Measurements from ENCODE around the gene OGA. TPM values are rescaled to one million over a fixed set of nuclear protein-coding genes. Genes with fewer than 3 reads are reported as not detected.

The OGA gene
- total and polyA plus RNA-seq, 9 of the 15 experiments (the other 6 are each of a cell fraction or from before 2014, with no cell fraction given) = 13.5 to 73.5 (median 59.5) TPM

GRCh38 chr10:101762736-101763135 is 55.5 kb downstream of the OGA start:
- intact Hi-C loops (cut with micrococcal nuclease) = no loop called here
- no TSS peak for BruUV-seq (replicated peaks)
- no peak overlapping the region for H3K9ac ChIP-seq (ENCODE audit: insufficient read depth in 1 of 2, low read depth in 2 of 2, low read length in 2 of 2)
- TF ChIP-seq ZBTB26 (CRISPR knock-in tag; IDR thresholded peaks at IDR 0.05) (no peak), GABPB2 (CRISPR knock-in tag; conservative IDR thresholded peaks at IDR 0.05) (no peak), SRSF3 (IDR thresholded peaks at IDR 0.05; ENCODE audit: insufficient read depth, low read length) (no peak), ZNF408 (CRISPR knock-in tag; IDR thresholded peaks at IDR 0.05; ENCODE audit: low read depth) (no peak), NFIX (CRISPR knock-in tag; IDR thresholded peaks at IDR 0.05; ENCODE audit: low read depth) (no peak), HES1 (IDR thresholded peaks at IDR 0.05; ENCODE audit: low read depth) (no peak), RFX5 (IDR thresholded peaks at IDR 0.05; ENCODE audit: low read depth, low read length) (no peak), MTF1 (CRISPR knock-in tag; IDR thresholded peaks at IDR 0.05; ENCODE audit: borderline replicate concordance) (no peak), BCOR (IDR thresholded peaks at IDR 0.05) (no peak), PHF21A (IDR thresholded peaks at IDR 0.05; ENCODE audit: borderline replicate concordance, low read depth) (no peak), ZNF639 (CRISPR knock-in tag; conservative IDR thresholded peaks at IDR 0.05 in 1 of 2, IDR thresholded peaks at IDR 0.05 in 1 of 2) (no peak), ARID3A (IDR thresholded peaks at IDR 0.05; ENCODE audit: borderline replicate concordance, low read depth, low read length) (no peak), STAT5B (CRISPR knock-in tag; IDR thresholded peaks at IDR 0.05) (no peak), SRSF9 (IDR thresholded peaks at IDR 0.05; ENCODE audit: borderline replicate concordance, low read depth, low read length) (no peak), FOXM1 (IDR thresholded peaks at IDR 0.05; ENCODE audit: low read depth) (no peak), FOXM1 (CRISPR knock-in tag; IDR thresholded peaks at IDR 0.05; ENCODE audit: low read depth) (no peak), ZNF140 (CRISPR knock-in tag; IDR thresholded peaks at IDR 0.05) (no peak)

More at GRCh38 chr10:101762736-101763135, 55.5 kb downstream of the OGA start:
- no peak overlapping the region for H3K27ac ChIP-seq (ENCODE audit: extremely low read depth, low read depth, low read length)
- H3K36me3 ChIP-seq (ENCODE audit: control insufficient read depth, insufficient read depth, low read length) = no peaks in the 10 kb centered on the region
- peaks cover 18 to 68% of the 10 kb centered on the region in 2 experiments; a peak in 4 of 5 replicates for H3K27me3 ChIP-seq (ENCODE audit: control insufficient read depth in 2 of 2, insufficient read depth in 2 of 2, low read length in 2 of 2)
- CTCF ChIA-PET (ENCODE audit: low intra/inter-chr PET ratio) = no interaction called here
- peaks cover 0 to 4% of the 10 kb centered on the region in 2 experiments; a peak in 1 of 5 replicates for H3K4me1 ChIP-seq (replicated peaks in 1 of 2; ENCODE audit: control insufficient read depth in 2 of 2, insufficient read depth in 2 of 2, low read length in 2 of 2)
- H2AFZ ChIP-seq (ENCODE audit: low read depth, low read length) = no peak overlapping the region
- H3K9me3 ChIP-seq (replicated peaks; ENCODE audit: control insufficient read depth, insufficient read depth, low read depth, low read length) = no peaks in the 10 kb centered on the region
- H3K9me1 ChIP-seq (ENCODE audit: control insufficient read depth, insufficient read depth, low read length) = no peaks in the 10 kb centered on the region
- ATAC-seq (no peak), FAIRE-seq (no peak), DNase-seq (ENCODE audit: extremely low read depth in 1 of 4, low spot score in 3 of 4) (no peak)
- no peak overlapping the region for H3K4me2 ChIP-seq (ENCODE audit: insufficient read depth, low read length)
- POLR2A ChIA-PET = interaction anchor here (1.0 to 1.3 kb wide), 2 partner anchors 10 to 19 kb away, joined by 3 to 8 read pairs; no protein-coding TSS in a partner anchor
- WGBS (ENCODE audit: insufficient coverage, low coverage, missing lambda C conversion rate) = 6% methylated on average over 3 of the region's 5 CpGs
- H3K79me2 ChIP-seq (ENCODE audit: control insufficient read depth, insufficient read depth, low read length) = no peaks in the 10 kb centered on the region
- in situ Hi-C loops (cut with MboI) = no loop called here
- H3K4me3 ChIP-seq = no peak overlapping the region
- H4K20me1 ChIP-seq (replicated peaks; ENCODE audit: control insufficient read depth, insufficient read depth, low read length) = 0 out of 2 replicates have a peak, but pooled peaks cover 1% of the 10 kb centered on the region

Data from K562 (cell line).